GM23248 (cell line): ENCODE data around the gene GSN.

ENCODE experiments used
- EZH2 ChIP-seq: fragments of 200-600 bp; sonication (generic); IDR thresholded peaks from 2 replicates; pipeline ENCODE4 v1.6.1; 2018; ENCODE audit warnings: antibody characterized with exemption, mild to moderate bottlenecking; ENCODE audit not compliant: insufficient read depth, poor library complexity, severe bottlenecking
- EZH2phosphoT487 ChIP-seq: fragments of 200-600 bp; sonication (generic); IDR thresholded peaks from 2 replicates; pipeline ENCODE4 v1.6.1; 2018; ENCODE audit warnings: antibody characterized with exemption, moderate library complexity, mild to moderate bottlenecking, low read depth; ENCODE audit not compliant: insufficient read depth

DNA sequence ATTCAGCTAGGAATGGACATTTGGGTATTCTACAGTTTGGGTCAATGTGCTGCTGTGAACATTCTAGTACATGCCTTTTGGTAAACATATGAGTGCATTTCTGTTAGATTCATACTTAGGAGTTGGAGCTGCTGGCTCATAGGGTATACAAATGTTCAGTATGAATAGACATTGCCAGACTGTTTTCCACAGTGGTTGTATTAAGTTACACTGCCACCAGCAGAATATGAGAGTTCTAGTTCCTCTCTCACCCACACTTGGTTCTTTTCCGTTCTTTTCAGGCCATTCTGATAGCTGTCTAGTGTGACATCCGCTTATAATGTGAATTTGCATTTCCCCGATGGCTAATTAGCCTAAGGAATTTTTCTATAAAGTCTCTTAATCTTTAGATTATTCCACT, 77.1 kb downstream of the GSN start:
- TF ChIP-seq EZH2 (no peak), EZH2phosphoT487 (no peak)
